ENCODE results near the gene NCS1. TPM values are rescaled to one million over a fixed set of nuclear protein-coding genes. Genes with fewer than 3 reads are reported as not detected.

Gene NCS1
- total RNA-seq, 1 experiment from 2014 or later, result 18.2 TPM

- Mint-ChIP-seq H3K27ac (ENCODE audit: unreplicated experiment) (peak overlapping the region; percentile 36), H3K27me3 (ENCODE audit: insufficient read depth, unreplicated experiment) (no peaks in the 10 kb centered on the region)
Measured at GRCh38 chr9:130183133-130183762, 11.0 kb downstream of the NCS1 start.

DNA sequence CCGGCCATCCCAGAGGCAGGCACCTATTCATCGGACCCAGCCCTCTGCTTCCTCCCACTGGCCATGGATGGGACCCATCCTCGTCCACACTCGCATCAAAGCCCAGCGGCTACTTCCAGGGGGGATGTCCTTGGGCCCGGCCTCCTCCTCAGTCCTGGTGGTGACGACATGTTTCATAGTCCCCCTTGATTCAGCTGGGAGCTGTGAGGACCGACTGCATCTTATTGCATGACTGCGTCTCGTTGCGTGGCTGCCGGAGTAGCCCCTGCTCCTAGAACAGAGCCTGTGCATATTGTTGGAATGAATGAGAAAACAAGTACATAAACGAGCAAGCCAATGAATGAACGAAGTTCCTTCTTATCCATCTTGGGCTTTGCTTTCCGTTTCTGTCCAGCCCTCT, 12.8 kb downstream of the NCS1 start:
- Mint-ChIP-seq H3K36me3 (ENCODE audit: insufficient read depth, unreplicated experiment) (no peaks in the 10 kb centered on the region), H3K4me1 (ENCODE audit: low read depth, unreplicated experiment) (peaks cover 20% of the 10 kb centered on the region), H3K27me3 (ENCODE audit: insufficient read depth, unreplicated experiment) (no peaks in the 10 kb centered on the region), H3K9me3 (ENCODE audit: unreplicated experiment) (no peaks in the 10 kb centered on the region), H3K4me3 (ENCODE audit: unreplicated experiment) (no peak overlapping the region), H3K27ac (ENCODE audit: unreplicated experiment) (no peak overlapping the region)
- intact Hi-C loops (cut with micrococcal nuclease; ENCODE audit: unreplicated experiment), result loop anchor here (5.0 kb wide), 1 partner anchor 78 kb away; no protein-coding TSS in a partner anchor
- ChIA-PET POLR2A (no interaction called here), CTCF (no interaction called here)
- TF ChIP-seq, protein P1, sequence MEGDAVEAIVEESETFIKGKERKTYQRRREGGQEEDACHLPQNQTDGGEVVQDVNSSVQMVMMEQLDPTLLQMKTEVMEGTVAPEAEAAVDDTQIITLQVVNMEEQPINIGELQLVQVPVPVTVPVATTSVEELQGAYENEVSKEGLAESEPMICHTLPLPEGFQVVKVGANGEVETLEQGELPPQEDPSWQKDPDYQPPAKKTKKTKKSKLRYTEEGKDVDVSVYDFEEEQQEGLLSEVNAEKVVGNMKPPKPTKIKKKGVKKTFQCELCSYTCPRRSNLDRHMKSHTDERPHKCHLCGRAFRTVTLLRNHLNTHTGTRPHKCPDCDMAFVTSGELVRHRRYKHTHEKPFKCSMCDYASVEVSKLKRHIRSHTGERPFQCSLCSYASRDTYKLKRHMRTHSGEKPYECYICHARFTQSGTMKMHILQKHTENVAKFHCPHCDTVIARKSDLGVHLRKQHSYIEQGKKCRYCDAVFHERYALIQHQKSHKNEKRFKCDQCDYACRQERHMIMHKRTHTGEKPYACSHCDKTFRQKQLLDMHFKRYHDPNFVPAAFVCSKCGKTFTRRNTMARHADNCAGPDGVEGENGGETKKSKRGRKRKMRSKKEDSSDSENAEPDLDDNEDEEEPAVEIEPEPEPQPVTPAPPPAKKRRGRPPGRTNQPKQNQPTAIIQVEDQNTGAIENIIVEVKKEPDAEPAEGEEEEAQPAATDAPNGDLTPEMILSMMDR (IDR thresholded peaks at IDR 0.05; ENCODE audit: insufficient read depth in 1 of 2, low read depth in 1 of 2, low read length in 1 of 2, severe bottlenecking in 1 of 2, unreplicated experiment in 1 of 2), result no peak
- Histone ChIP-seq H3K4me3 (ENCODE audit: low read depth, low read length) (no peak overlapping the region), H3K36me3 (ENCODE audit: control insufficient read depth, insufficient read depth, low read length) (no peaks in the 10 kb centered on the region; the same call in 1 of the 2 replicates), H3K9me3 (no peaks in the 10 kb centered on the region), H3K4me1 (peaks cover 23% of the 10 kb centered on the region), H3K27me3 (replicated peaks; ENCODE audit: control insufficient read depth, insufficient read depth, low read length) (no peaks in the 10 kb centered on the region)
- no TSS peak for BruUV-seq (replicated peaks)
- no peak for DNase-seq

More at GRCh38 chr9:130183133-130183762, 11.0 kb downstream of the NCS1 start:
- Histone ChIP-seq H3K9me3 (no peaks in the 10 kb centered on the region), H3K4me1 (peaks cover 23% of the 10 kb centered on the region), H3K27me3 (replicated peaks; ENCODE audit: control insufficient read depth, insufficient read depth, low read length) (no peaks in the 10 kb centered on the region), H3K4me3 (ENCODE audit: low read depth, low read length) (no peak overlapping the region), H3K36me3 (ENCODE audit: control insufficient read depth, insufficient read depth, low read length) (no peaks in the 10 kb centered on the region; the same call in 1 of the 2 replicates)
- Mint-ChIP-seq H3K36me3 (ENCODE audit: insufficient read depth, unreplicated experiment) (no peaks in the 10 kb centered on the region), H3K4me1 (ENCODE audit: low read depth, unreplicated experiment) (peaks cover 20% of the 10 kb centered on the region), H3K9me3 (ENCODE audit: unreplicated experiment) (no peaks in the 10 kb centered on the region), H3K4me3 (ENCODE audit: unreplicated experiment) (peak overlapping the region; percentile 6)
- CTCF ChIA-PET, result interaction anchor here (0.6 to 0.8 kb wide), 3 partner anchors 140 to 499 kb away, joined by 3 to 4 read pairs (median 3); no protein-coding TSS in a partner anchor
- BruUV-seq (replicated peaks), result no TSS peak
- DNase-seq, result peak; percentile 55 to 70
- TF ChIP-seq, protein P1 (IDR thresholded peaks at IDR 0.05; ENCODE audit: insufficient read depth in 1 of 2, low read depth in 1 of 2, low read length in 1 of 2, severe bottlenecking in 1 of 2, unreplicated experiment in 1 of 2), result no peak
- intact Hi-C loops (cut with micrococcal nuclease; ENCODE audit: unreplicated experiment), result no loop called here
- POLR2A ChIA-PET, result no interaction called here

GRCh38 chr9:130185490-130186031, 13.4 kb downstream of the NCS1 start:
- no peaks in the 10 kb centered on the region; the same call in 1 of the 2 replicates for H3K36me3 ChIP-seq (ENCODE audit: control insufficient read depth, insufficient read depth, low read length)
- H3K27me3 ChIP-seq (replicated peaks; ENCODE audit: control insufficient read depth, insufficient read depth, low read length), result no peaks in the 10 kb centered on the region
- DNase-seq, result no peak
- Mint-ChIP-seq H3K4me3 (ENCODE audit: unreplicated experiment) (no peak overlapping the region), H3K4me1 (ENCODE audit: low read depth, unreplicated experiment) (peaks cover 20% of the 10 kb centered on the region), H3K27ac (ENCODE audit: unreplicated experiment) (no peak overlapping the region), H3K36me3 (ENCODE audit: insufficient read depth, unreplicated experiment) (no peaks in the 10 kb centered on the region), H3K27me3 (ENCODE audit: insufficient read depth, unreplicated experiment) (no peaks in the 10 kb centered on the region), H3K9me3 (ENCODE audit: unreplicated experiment) (no peaks in the 10 kb centered on the region)
- ChIA-PET CTCF (no interaction called here), POLR2A (no interaction called here)
- no peaks in the 10 kb centered on the region for H3K9me3 ChIP-seq
- intact Hi-C loops (cut with micrococcal nuclease; ENCODE audit: unreplicated experiment), result loop anchor here (5.0 kb wide), 1 partner anchor 78 kb away; no protein-coding TSS in a partner anchor
- no TSS peak for BruUV-seq (replicated peaks)
- no peak overlapping the region for H3K4me3 ChIP-seq (ENCODE audit: low read depth, low read length)
- peaks cover 23% of the 10 kb centered on the region for H3K4me1 ChIP-seq
- TF ChIP-seq, protein P1 (IDR thresholded peaks at IDR 0.05; ENCODE audit: insufficient read depth in 1 of 2, low read depth in 1 of 2, low read length in 1 of 2, severe bottlenecking in 1 of 2, unreplicated experiment in 1 of 2), result no peak

Measured in Caco-2 (cell line).